ENCODE data around the gene NMT1. TPM values are rescaled to one million over a fixed set of nuclear protein-coding genes. Genes with fewer than 3 reads are reported as not detected.

NMT1 gene
- total and polyA plus RNA-seq, 3 experiments from 2014 or later = 82.0 to 198 (median 189) TPM

GRCh38 chr17:45146592-45146889 is 85.4 kb downstream of the NMT1 start:
- peaks cover 0 to 26% (median 0%) of the 10 kb centered on the region in 3 donors for H3K36me3 Mint-ChIP-seq
- peaks cover 0 to 3% (median 0%) of the 10 kb centered on the region in 5 donors for H3K9me3 Mint-ChIP-seq
- Histone ChIP-seq H3K36me3 (ENCODE audit: insufficient read depth, low read length) (no peaks in the 10 kb centered on the region), H3K4me1 (ENCODE audit: insufficient read depth, low read length) (peaks cover 34% of the 10 kb centered on the region), H3K9me3 (ENCODE audit: low read length) (no peaks in the 10 kb centered on the region), H3K27me3 (ENCODE audit: insufficient read depth, low read length, poor library complexity, severe bottlenecking) (no peaks in the 10 kb centered on the region), H3K4me3 (ENCODE audit: low read length) (peak overlapping the region; percentile 91), H3K27ac (ENCODE audit: low read depth, low read length) (peak overlapping the region; percentile 98)
- H3K4me3 Mint-ChIP-seq = peak overlapping the region; percentile 90 to 99 (median 95)
- peak overlapping the region in 7 of 8 donors; percentile 96 to 100 (median 99) for H3K27ac Mint-ChIP-seq
- ChIA-PET POLR2A (interaction anchor here (8.5 kb wide), 1 partner anchor 14 kb away, joined by 327 read pairs; the partner anchor contains the start of gene HEXIM2), CTCF (interaction anchor here (0.7 to 13.2 kb wide), 4 partner anchors 13 to 72 kb away, joined by 4 to 315 read pairs (median 78); partner anchors contain the start of genes ACBD4, HEXIM2 and PLCD3)
- peaks cover 0 to 11% of the 10 kb centered on the region in 2 donors for H3K27me3 Mint-ChIP-seq
- H3K4me1 Mint-ChIP-seq = peaks cover 52 to 73% (median 60%) of the 10 kb centered on the region in 3 donors
- DNase-seq = no peak

DNA sequence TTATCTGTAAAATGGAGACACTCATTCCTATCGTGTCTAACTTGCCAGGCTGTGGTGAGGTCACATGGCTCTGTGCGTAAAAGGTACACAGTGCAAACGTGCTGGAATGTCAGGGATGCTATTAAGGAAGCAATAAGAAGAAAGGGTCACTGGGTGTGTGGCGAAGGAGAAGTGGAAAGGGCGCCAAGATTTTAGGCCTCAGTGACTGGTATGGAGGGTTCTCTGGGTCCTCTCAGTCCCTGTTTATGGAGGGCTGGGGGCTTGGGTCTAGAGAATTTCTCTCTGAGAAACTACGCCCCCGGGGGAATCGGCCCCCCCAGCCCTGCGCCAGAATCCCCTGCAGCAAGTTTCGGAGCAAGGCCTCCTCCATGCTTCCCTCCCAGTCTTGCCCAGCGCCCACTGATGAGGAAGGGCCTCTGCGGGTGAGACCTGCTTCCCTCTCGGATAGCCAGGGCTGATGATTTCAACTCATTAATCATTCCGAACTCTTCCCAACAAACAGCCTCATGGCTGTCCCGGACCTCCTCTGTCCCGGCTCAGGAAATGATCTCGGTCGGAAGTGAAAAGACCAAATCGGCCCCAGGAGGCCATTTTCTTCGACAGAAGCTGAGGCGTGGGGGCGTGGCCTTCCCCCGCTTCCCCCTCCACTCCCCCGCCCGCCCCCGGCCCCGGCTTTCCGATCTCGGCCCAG is 85.9 kb downstream of the NMT1 start:
- Histone ChIP-seq H3K4me3 (ENCODE audit: low read length) (peak overlapping the region; percentile 91), H3K9me3 (ENCODE audit: low read length) (no peaks in the 10 kb centered on the region), H3K36me3 (ENCODE audit: insufficient read depth, low read length) (no peaks in the 10 kb centered on the region), H3K27me3 (ENCODE audit: insufficient read depth, low read length, poor library complexity, severe bottlenecking) (no peaks in the 10 kb centered on the region), H3K4me1 (ENCODE audit: insufficient read depth, low read length) (peaks cover 39% of the 10 kb centered on the region), H3K27ac (ENCODE audit: low read depth, low read length) (peak overlapping the region; percentile 98)
- POLR2A ChIA-PET = interaction anchor here (2.8 to 8.5 kb wide), 5 partner anchors 10 to 170 kb away, joined by 20 to 327 read pairs (median 26); partner anchors contain the start of genes ACBD4, HEXIM2 and MAP3K14
- Mint-ChIP-seq H3K4me3 (peak overlapping the region; percentile 90 to 99 (median 95)), H3K36me3 (peaks cover 0 to 27% (median 0%) of the 10 kb centered on the region in 3 donors), H3K27ac (peak overlapping the region; percentile 97 to 100 (median 99)), H3K27me3 (peaks cover 0 to 11% of the 10 kb centered on the region in 2 donors), H3K9me3 (peaks cover 0 to 3% (median 0%) of the 10 kb centered on the region in 5 donors), H3K4me1 (peaks cover 51 to 74% (median 62%) of the 10 kb centered on the region in 3 donors)
- DNase-seq = peak in 3 of 5 donors; percentile 55 to 77 (median 58)
- CTCF ChIA-PET = interaction anchor here (1.7 to 13.2 kb wide), 3 partner anchors 14 to 72 kb away, joined by 4 to 315 read pairs (median 152); partner anchors contain the start of genes ACBD4, HEXIM2 and PLCD3

DNA sequence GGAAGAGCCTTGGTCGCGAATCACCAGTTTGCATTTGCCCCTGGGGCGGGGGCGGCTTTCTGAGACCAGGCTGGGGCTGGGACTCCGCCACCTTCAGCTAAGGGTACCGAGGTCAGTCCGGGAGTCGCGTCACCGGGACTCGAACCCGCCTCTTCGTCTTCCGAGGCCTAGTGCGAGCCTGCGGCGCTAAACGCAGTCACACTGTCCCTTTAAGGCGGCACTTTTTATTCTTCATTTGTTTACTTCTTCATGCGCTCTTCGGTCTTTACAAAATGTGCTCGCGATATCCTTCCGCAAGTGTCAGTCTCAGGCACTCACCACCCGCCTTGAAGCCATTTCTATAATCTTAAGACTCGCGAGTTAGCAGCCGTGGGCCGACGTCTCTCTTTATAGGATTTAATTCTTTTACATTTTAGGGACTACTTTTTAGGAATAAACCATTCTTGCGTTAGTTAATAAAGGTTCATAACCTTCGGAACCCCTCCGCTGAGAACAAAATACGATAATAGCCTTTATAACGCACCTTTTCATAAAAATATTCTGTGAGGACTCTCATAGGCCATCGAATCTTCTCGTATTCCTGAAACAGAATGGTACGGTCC is 86.6 kb downstream of the NMT1 start:
- ChIA-PET CTCF (interaction anchor here (1.1 to 13.2 kb wide), 8 partner anchors 13 to 372 kb away, joined by 3 to 315 read pairs (median 14); partner anchors contain the start of genes ACBD4, HEXIM2, MAP3K14 and PLCD3), POLR2A (interaction anchor here (0.6 to 8.5 kb wide), 14 partner anchors 11 to 245 kb away, joined by 3 to 327 read pairs (median 14); partner anchors contain the start of genes ACBD4, DCAKD, FMNL1 and HEXIM2)
- H3K9me3 ChIP-seq (ENCODE audit: low read length) = no peaks in the 10 kb centered on the region
- H3K36me3 Mint-ChIP-seq = peaks cover 0 to 27% (median 0%) of the 10 kb centered on the region in 3 donors
- peaks cover 51 to 74% (median 65%) of the 10 kb centered on the region in 3 donors for H3K4me1 Mint-ChIP-seq
- H3K27me3 Mint-ChIP-seq = peaks cover 0 to 11% of the 10 kb centered on the region in 2 donors
- H3K27ac Mint-ChIP-seq = peak overlapping the region; percentile 97 to 100 (median 99)
- peaks cover 0 to 3% (median 0%) of the 10 kb centered on the region in 5 donors for H3K9me3 Mint-ChIP-seq
- H3K4me3 ChIP-seq (ENCODE audit: low read length) = peak overlapping the region; percentile 91
- H3K27me3 ChIP-seq (ENCODE audit: insufficient read depth, low read length, poor library complexity, severe bottlenecking) = no peaks in the 10 kb centered on the region
- peak overlapping the region; percentile 90 to 99 (median 95) for H3K4me3 Mint-ChIP-seq
- H3K4me1 ChIP-seq (ENCODE audit: insufficient read depth, low read length) = peaks cover 43% of the 10 kb centered on the region
- H3K36me3 ChIP-seq (ENCODE audit: insufficient read depth, low read length) = no peaks in the 10 kb centered on the region
- peak; percentile 50 to 84 (median 83) for DNase-seq
- peak overlapping the region; percentile 98 for H3K27ac ChIP-seq (ENCODE audit: low read depth, low read length)

GRCh38 chr17:45148183-45149036 is 87.3 kb downstream of the NMT1 start, which contains the start of gene HEXIM1:
Gene HEXIM1, plus strand, starts transcription at chr17:45148475. Its CDS starts 716 bp downstream, at chr17:45149191.
- H3K4me3 ChIP-seq (ENCODE audit: low read length) = peak within 1 kb of the TSS; percentile 91
- H3K4me1 ChIP-seq (ENCODE audit: insufficient read depth, low read length) = peaks cover 43% of the 10 kb centered on the region
- H3K27ac ChIP-seq (ENCODE audit: low read depth, low read length) = peak within 1 kb of the TSS; percentile 98
- Mint-ChIP-seq H3K27ac (peak within 1 kb of the TSS; percentile 97 to 100 (median 99)), H3K36me3 (peaks cover 0 to 27% (median 0%) of the 10 kb centered on the region in 3 donors), H3K9me3 (peaks cover 0 to 3% (median 0%) of the 10 kb centered on the region in 5 donors), H3K4me3 (peak within 1 kb of the TSS; percentile 90 to 99 (median 95)), H3K27me3 (peaks cover 0 to 11% of the 10 kb centered on the region in 2 donors), H3K4me1 (peaks cover 47 to 67% (median 61%) of the 10 kb centered on the region in 3 donors)
- CTCF ChIA-PET = interaction anchor here (0.6 to 13.2 kb wide), 20 partner anchors 9 to 1570 kb away, joined by 3 to 315 read pairs (median 6); partner anchors contain the start of genes ACBD4, HEXIM2, MAP3K14 and PLCD3
- no peaks in the 10 kb centered on the region for H3K27me3 ChIP-seq (ENCODE audit: insufficient read depth, low read length, poor library complexity, severe bottlenecking)
- H3K9me3 ChIP-seq (ENCODE audit: low read length) = no peaks in the 10 kb centered on the region
- H3K36me3 ChIP-seq (ENCODE audit: insufficient read depth, low read length) = no peaks in the 10 kb centered on the region
- peak; percentile 97 to 100 (median 100) for DNase-seq
- POLR2A ChIA-PET = interaction anchor here (0.6 to 8.5 kb wide), 17 partner anchors 9 to 249 kb away, joined by 3 to 327 read pairs (median 11); partner anchors contain the start of genes ACBD4, DCAKD, EFTUD2 and FMNL1

GRCh38 chr17:45149037-45149668 is 88.0 kb downstream of the NMT1 start:
- Histone ChIP-seq H3K4me3 (ENCODE audit: low read length) (peak overlapping the region; percentile 82), H3K4me1 (ENCODE audit: insufficient read depth, low read length) (peaks cover 43% of the 10 kb centered on the region), H3K9me3 (ENCODE audit: low read length) (no peaks in the 10 kb centered on the region), H3K27me3 (ENCODE audit: insufficient read depth, low read length, poor library complexity, severe bottlenecking) (no peaks in the 10 kb centered on the region), H3K27ac (ENCODE audit: low read depth, low read length) (peak overlapping the region; percentile 75), H3K36me3 (ENCODE audit: insufficient read depth, low read length) (no peaks in the 10 kb centered on the region)
- DNase-seq = peak; percentile 62 to 82 (median 68)
- CTCF ChIA-PET = interaction anchor here (0.6 to 13.2 kb wide), 20 partner anchors 10 to 1570 kb away, joined by 3 to 315 read pairs (median 6); partner anchors contain the start of genes ACBD4, HEXIM2, MAP3K14 and PLCD3
- POLR2A ChIA-PET = interaction anchor here (0.6 to 8.5 kb wide), 16 partner anchors 10 to 250 kb away, joined by 3 to 327 read pairs (median 12); partner anchors contain the start of genes ACBD4, DCAKD, EFTUD2 and FMNL1
- Mint-ChIP-seq H3K27ac (peak overlapping the region; percentile 96 to 100 (median 99)), H3K36me3 (peaks cover 0 to 27% (median 0%) of the 10 kb centered on the region in 3 donors), H3K4me1 (peaks cover 45 to 62% (median 61%) of the 10 kb centered on the region in 3 donors), H3K9me3 (peaks cover 0 to 3% (median 0%) of the 10 kb centered on the region in 5 donors), H3K27me3 (peaks cover 0 to 11% of the 10 kb centered on the region in 2 donors), H3K4me3 (peak overlapping the region; percentile 90 to 99 (median 95))

GRCh38 chr17:45149669-45150664 is 88.8 kb downstream of the NMT1 start:
- Histone ChIP-seq H3K9me3 (ENCODE audit: low read length) (no peaks in the 10 kb centered on the region), H3K27ac (ENCODE audit: low read depth, low read length) (peak overlapping the region; percentile 75), H3K27me3 (ENCODE audit: insufficient read depth, low read length, poor library complexity, severe bottlenecking) (no peaks in the 10 kb centered on the region), H3K4me1 (ENCODE audit: insufficient read depth, low read length) (peaks cover 39% of the 10 kb centered on the region), H3K4me3 (ENCODE audit: low read length) (peak overlapping the region; percentile 82), H3K36me3 (ENCODE audit: insufficient read depth, low read length) (no peaks in the 10 kb centered on the region)
- CTCF ChIA-PET = interaction anchor here (0.6 to 13.2 kb wide), 21 partner anchors 11 to 440 kb away, joined by 3 to 315 read pairs (median 5); partner anchors contain the start of genes ACBD4, HEXIM2, MAP3K14 and PLCD3
- peak overlapping the region; percentile 96 to 100 (median 99) for H3K27ac Mint-ChIP-seq
- peak overlapping the region; percentile 90 to 99 (median 95) for H3K4me3 Mint-ChIP-seq
- peak in 2 of 5 donors; percentile 25 to 29 for DNase-seq
- peaks cover 0 to 11% of the 10 kb centered on the region in 2 donors for H3K27me3 Mint-ChIP-seq
- peaks cover 0 to 27% (median 0%) of the 10 kb centered on the region in 3 donors for H3K36me3 Mint-ChIP-seq
- peaks cover 0 to 3% (median 0%) of the 10 kb centered on the region in 5 donors for H3K9me3 Mint-ChIP-seq
- H3K4me1 Mint-ChIP-seq = peaks cover 44 to 61% (median 60%) of the 10 kb centered on the region in 3 donors
- POLR2A ChIA-PET = interaction anchor here (0.6 to 8.5 kb wide), 14 partner anchors 8 to 251 kb away, joined by 3 to 327 read pairs (median 14); partner anchors contain the start of genes ACBD4, EFTUD2, FMNL1 and HEXIM2

Measured in CD8-positive, alpha-beta memory T cell (primary cell).